ENCODE measurements around the gene HOXA1. TPM values are rescaled to one million over a fixed set of nuclear protein-coding genes. Genes with fewer than 3 reads are reported as not detected.
A peak's percentile ranks its signal among the peaks of the same experiment; 100 is the strongest.

The HOXA1 gene
- total RNA-seq, 1 donor from 2014 or later, result not detected

GRCh38 chr7:27097686-27098577, 2.1 kb upstream of the HOXA1 start:
- Mint-ChIP-seq H3K27ac (ENCODE audit: unreplicated experiment) (peak overlapping the region; percentile 5), H3K4me3 (ENCODE audit: unreplicated experiment) (peak overlapping the region; percentile 74), H3K36me3 (ENCODE audit: unreplicated experiment) (peaks cover 4% of the 10 kb centered on the region), H3K27me3 (ENCODE audit: unreplicated experiment) (peaks cover 63% of the 10 kb centered on the region), H3K4me1 (ENCODE audit: low read depth, unreplicated experiment) (peaks cover 14% of the 10 kb centered on the region), H3K9me3 (ENCODE audit: unreplicated experiment) (peaks cover 34% of the 10 kb centered on the region)
- peak; percentile 66 for DNase-seq
- no peak for TF ChIP-seq CTCF (IDR thresholded peaks at IDR 0.05; ENCODE audit: partially characterized antibody, unreplicated experiment)

- TF ChIP-seq CTCF (IDR thresholded peaks at IDR 0.05; ENCODE audit: partially characterized antibody, unreplicated experiment), result no peak
- DNase-seq, result no peak
- peaks cover 28% of the 10 kb centered on the region for H3K9me3 Mint-ChIP-seq (ENCODE audit: unreplicated experiment)
- no peak overlapping the region for H3K27ac Mint-ChIP-seq (ENCODE audit: unreplicated experiment)
- H3K27me3 Mint-ChIP-seq (ENCODE audit: unreplicated experiment), result peaks cover 58% of the 10 kb centered on the region
- H3K4me1 Mint-ChIP-seq (ENCODE audit: low read depth, unreplicated experiment), result peaks cover 16% of the 10 kb centered on the region
- H3K36me3 Mint-ChIP-seq (ENCODE audit: unreplicated experiment), result peaks cover 4% of the 10 kb centered on the region
- peak overlapping the region; percentile 92 for H3K4me3 Mint-ChIP-seq (ENCODE audit: unreplicated experiment)
Measured at GRCh38 chr7:27096768-27097514, 1.1 kb upstream of the HOXA1 start.

GRCh38 chr7:27095050-27095896, 527 bp downstream of the HOXA1 start:
- H3K27me3 Mint-ChIP-seq (ENCODE audit: unreplicated experiment), result peaks cover 51% of the 10 kb centered on the region

More at GRCh38 chr7:27095050-27095896, 527 bp downstream of the HOXA1 start:
- no peak for DNase-seq
- H3K4me3 Mint-ChIP-seq (ENCODE audit: unreplicated experiment), result peak overlapping the region; percentile 92
- H3K27ac Mint-ChIP-seq (ENCODE audit: unreplicated experiment), result no peak overlapping the region
- H3K36me3 Mint-ChIP-seq (ENCODE audit: unreplicated experiment), result peaks cover 4% of the 10 kb centered on the region
- H3K9me3 Mint-ChIP-seq (ENCODE audit: unreplicated experiment), result peaks cover 19% of the 10 kb centered on the region
- peaks cover 26% of the 10 kb centered on the region for H3K4me1 Mint-ChIP-seq (ENCODE audit: low read depth, unreplicated experiment)
- no peak for TF ChIP-seq CTCF (IDR thresholded peaks at IDR 0.05; ENCODE audit: partially characterized antibody, unreplicated experiment)

All from glutamatergic neuron (in vitro differentiated cells).